K562 (cell line): ENCODE data around the gene KCNG1.

Experiments
- HEY1 ChIP-seq: fragments of 250-450 bp; sonication (Bioruptor Pico); IDR thresholded peaks from 2 replicates; pipeline ENCODE4 v1.5.0; 2020; ENCODE audit warnings: mild to moderate bottlenecking, moderate library complexity, borderline replicate concordance
- KDM5B ChIP-seq: fragments of 200-600 bp; sonication (generic); IDR thresholded peaks from 2 replicates; pipeline ENCODE4 v1.6.1; 2012; ENCODE audit warnings: low read depth, mild to moderate bottlenecking, moderate library complexity, low read length, control low read depth, inconsistent platforms; ENCODE audit not compliant: insufficient replicate concordance
- NR1H2 ChIP-seq: sonication (generic); formaldehyde crosslinking; IDR thresholded peaks from 2 replicates; pipeline ENCODE4 v1.4.0; 2020; ENCODE audit warnings: mild to moderate bottlenecking, missing genetic modification reagents
- POLR2A ChIP-seq: fragments of 450-650 bp; conservative IDR thresholded peaks from 2 replicates; pipeline ENCODE4 v1.6.1; 2016

GRCh38 chr20:50981714-50982048, 41.2 kb downstream of the KCNG1 start:
- TF ChIP-seq POLR2A (no peak), NR1H2 (CRISPR knock-in tag) (no peak), HEY1 (CRISPR knock-in tag) (no peak), KDM5B (no peak)
